GM23338 (cell line): ENCODE measurements around the gene PARVA.

Source experiments
- CREB1 ChIP-seq: fragments of 250-450 bp; sonication (Bioruptor Pico); IDR thresholded peaks from 2 replicates; pipeline ENCODE4 v1.5.0; 2020; ENCODE audit warnings: low read depth, mild to moderate bottlenecking, moderate library complexity
- CTCF ChIP-seq, 2 experiments: fragments of 200-600 bp in 1 of 2; sonication (generic) in 1 of 2; conservative IDR thresholded peaks; 2 replicates each; pipeline versions ENCODE4 v1.5.1 to v1.6.1; 2016 to 2017; ENCODE audit warnings: antibody characterized with exemption in 2 of 2, low read depth in 2 of 2, mild to moderate bottlenecking in 2 of 2, moderate library complexity in 1 of 2
- EZH2 ChIP-seq: fragments of 200-600 bp; sonication (generic); IDR thresholded peaks from one replicate; pipeline ENCODE4 v1.8.0; 2017; ENCODE audit warnings: antibody characterized with exemption, mild to moderate bottlenecking, low read depth; ENCODE audit not compliant: unreplicated experiment
- REST ChIP-seq: IDR thresholded peaks from one replicate; pipeline ENCODE4 v1.6.1; 2018; ENCODE audit warnings: antibody characterized with exemption; ENCODE audit not compliant: unreplicated experiment
- ZNF331 ChIP-seq: fragments of 250-450 bp; sonication (Bioruptor Pico); IDR thresholded peaks from 2 replicates; pipeline ENCODE4 v1.5.0; 2020; ENCODE audit warnings: low read depth, mild to moderate bottlenecking, moderate library complexity

GRCh38 chr11:12503886-12504285 is 126.5 kb downstream of the PARVA start:
- no peak for TF ChIP-seq CTCF (conservative IDR thresholded peaks at IDR 0.05; ENCODE audit: low read depth in 2 of 2)
- TF ChIP-seq CREB1 (CRISPR knock-in tag) = no peak
- no peak for TF ChIP-seq ZNF331 (CRISPR knock-in tag)
- TF ChIP-seq REST = no peak
- no peak for TF ChIP-seq EZH2
